ENCODE measurements around the gene PALMD. TPM values are rescaled to one million over a fixed set of nuclear protein-coding genes. Genes with fewer than 3 reads are reported as not detected.

PALMD gene
- total RNA-seq, 4 donors from 2014 or later: 60.7 to 254 (median 79.1) TPM

GRCh38 chr1:99700020-99700419 lies 54.1 kb downstream of the PALMD start:
- H3K4me3 ChIP-seq: no peak overlapping the region
- in situ Hi-C loops (cut with MboI; ENCODE audit: low sequenced_read_pairs in 4 of 4) (loop anchor here (5.0 to 25.0 kb wide), 3 partner anchors 238 to 525 kb away; no protein-coding TSS in a partner anchor), intact Hi-C loops (cut with DNase I; ENCODE audit: low total_unique reads) (loop anchor here (10.0 kb wide), 1 partner anchor 175 kb away; no protein-coding TSS in a partner anchor)
- no peaks in the 10 kb centered on the region for H3K4me1 ChIP-seq
- H3K27me3 ChIP-seq: no peaks in the 10 kb centered on the region
- TF ChIP-seq POLR2A (IDR thresholded peaks at IDR 0.05) (no peak), CTCF (IDR thresholded peaks at IDR 0.05 in 4 of 5, conservative IDR thresholded peaks at IDR 0.05 in 1 of 5) (no peak)
- H3K36me3 ChIP-seq: peaks cover 0 to 7% of the 10 kb centered on the region in 2 donors
- ATAC-seq (no peak), DNase-seq (no peak)
- H3K9me3 ChIP-seq: no peaks in the 10 kb centered on the region
- no peak overlapping the region for H3K27ac ChIP-seq

GRCh38 chr1:99702221-99702620 lies 56.3 kb downstream of the PALMD start:
- Histone ChIP-seq H3K36me3 (no peaks in the 10 kb centered on the region), H3K9me3 (no peaks in the 10 kb centered on the region), H3K27ac (no peak overlapping the region), H3K4me1 (peaks cover 0 to 1% of the 10 kb centered on the region in 2 donors), H3K27me3 (no peaks in the 10 kb centered on the region), H3K4me3 (no peak overlapping the region)
- intact Hi-C loops (cut with DNase I; ENCODE audit: low total_unique reads) (loop anchor here (10.0 kb wide), 1 partner anchor 177 kb away; no protein-coding TSS in a partner anchor), in situ Hi-C loops (cut with MboI; ENCODE audit: low sequenced_read_pairs in 4 of 4) (loop anchor here (5.0 to 25.0 kb wide), 3 partner anchors 240 to 527 kb away; no protein-coding TSS in a partner anchor)
- ATAC-seq (no peak), DNase-seq (no peak)
- TF ChIP-seq POLR2A (IDR thresholded peaks at IDR 0.05) (no peak), CTCF (IDR thresholded peaks at IDR 0.05 in 4 of 5, conservative IDR thresholded peaks at IDR 0.05 in 1 of 5) (no peak)

GRCh38 chr1:99704356-99704816 lies 58.5 kb downstream of the PALMD start:
- TF ChIP-seq CTCF (IDR thresholded peaks at IDR 0.05 in 4 of 5, conservative IDR thresholded peaks at IDR 0.05 in 1 of 5) (no peak), POLR2A (IDR thresholded peaks at IDR 0.05) (no peak)
- Histone ChIP-seq H3K27ac (no peak overlapping the region), H3K27me3 (no peaks in the 10 kb centered on the region), H3K9me3 (no peaks in the 10 kb centered on the region), H3K4me3 (no peak overlapping the region), H3K4me1 (peaks cover 0 to 3% of the 10 kb centered on the region in 2 donors), H3K36me3 (no peaks in the 10 kb centered on the region)
- DNase-seq: no peak
- in situ Hi-C loops (cut with MboI; ENCODE audit: low sequenced_read_pairs in 4 of 4): loop anchor here (5.0 to 25.0 kb wide), 3 partner anchors 242 to 530 kb away; no protein-coding TSS in a partner anchor
- no peak for ATAC-seq
- intact Hi-C loops (cut with DNase I; ENCODE audit: low total_unique reads): loop anchor here (10.0 kb wide), 1 partner anchor 180 kb away; no protein-coding TSS in a partner anchor

- intact Hi-C loops (cut with DNase I; ENCODE audit: low total_unique reads): loop anchor here (5.0 to 10.0 kb wide), 2 partner anchors 181 to 223 kb away; no protein-coding TSS in a partner anchor
- peaks cover 0 to 3% of the 10 kb centered on the region in 2 donors for H3K4me1 ChIP-seq
- ATAC-seq: no peak
- TF ChIP-seq CTCF (IDR thresholded peaks at IDR 0.05 in 4 of 5, conservative IDR thresholded peaks at IDR 0.05 in 1 of 5) (no peak), POLR2A (IDR thresholded peaks at IDR 0.05) (no peak)
- no peak overlapping the region for H3K4me3 ChIP-seq
- H3K9me3 ChIP-seq: no peaks in the 10 kb centered on the region
- in situ Hi-C loops (cut with MboI; ENCODE audit: low sequenced_read_pairs in 4 of 4): loop anchor here in 3 of 4 donors (5.0 to 25.0 kb wide), 4 partner anchors 243 to 531 kb away; no protein-coding TSS in a partner anchor
- H3K36me3 ChIP-seq: peaks cover 0 to 5% of the 10 kb centered on the region in 2 donors
- no peak overlapping the region for H3K27ac ChIP-seq
- DNase-seq: no peak
- H3K27me3 ChIP-seq: no peaks in the 10 kb centered on the region
Measured at GRCh38 chr1:99705385-99705784, 59.5 kb downstream of the PALMD start.
